CD14-positive monocyte (primary cell): ENCODE data around the gene STARD7. TPM values are rescaled to one million over a fixed set of nuclear protein-coding genes. Genes with fewer than 3 reads are reported as not detected.

Experiments used
- DNase-seq, 3 donors: peaks; one replicate each; pipeline ENCODE4 v3.0.0-alpha.2; 2011 to 2022
- H2AFZ ChIP-seq: 2 replicates; pipeline ENCODE4 v1.6.0; 2012; ENCODE audit warnings: mild to moderate bottlenecking, low read depth, low read length, inconsistent platforms; ENCODE audit not compliant: insufficient read depth, poor library complexity, severe bottlenecking
- H3K27ac ChIP-seq, 2 donors: 1 replicate in 1 of 2; 2 replicates in 1 of 2; pipeline ENCODE4 v1.5.1; 2012 to 2013; ENCODE audit warnings: low read length in 2 of 2, control low read depth in 1 of 2, inconsistent platforms in 1 of 2, low read depth in 1 of 2, mild to moderate bottlenecking in 1 of 2
- H3K27me3 ChIP-seq, 2 donors: one replicate each; pipeline versions ENCODE4 v1.6.0 to v1.6.1; 2011 to 2013; ENCODE audit warnings: low read length in 2 of 2; ENCODE audit not compliant: control insufficient read depth in 2 of 2, insufficient read depth in 2 of 2
- H3K36me3 ChIP-seq, 2 donors: replicated peaks in 1 of 2; 1 replicate in 1 of 2; 2 replicates in 1 of 2; pipeline versions ENCODE4 v1.5.1 to v1.6.1; 2012 to 2013; ENCODE audit warnings: low read length in 2 of 2, control low read depth in 1 of 2, inconsistent platforms in 1 of 2, mild to moderate bottlenecking in 1 of 2; ENCODE audit not compliant: insufficient read depth in 2 of 2, control insufficient read depth in 1 of 2
- H3K4me1 ChIP-seq, 2 donors: 1 replicate in 1 of 2; 2 replicates in 1 of 2; pipeline versions ENCODE4 v1.5.1 to v1.6.1; 2012 to 2013; ENCODE audit warnings: low read length in 2 of 2, control low read depth in 1 of 2, inconsistent platforms in 1 of 2, mild to moderate bottlenecking in 1 of 2, moderate library complexity in 1 of 2; ENCODE audit not compliant: insufficient read depth in 2 of 2, control insufficient read depth in 1 of 2
- H3K4me2 ChIP-seq: replicated peaks from 2 replicates; pipeline ENCODE3; 2012; ENCODE audit warnings: low read length, moderate library complexity, mild to moderate bottlenecking; ENCODE audit not compliant: poor library complexity, severe bottlenecking; ENCODE audit errors: extremely low read depth
- H3K4me3 ChIP-seq, 3 experiments: fragments of 200-600 bp in 1 of 3; sonication (generic) in 1 of 3; replicated peaks in 1 of 3; 1 replicate in 2 of 3; 2 replicates in 1 of 3; pipeline ENCODE4 v1.5.1; 2011 to 2013; ENCODE audit warnings: low read length in 3 of 3, mild to moderate bottlenecking in 3 of 3, control low read depth in 2 of 3, low read depth in 2 of 3, inconsistent platforms in 1 of 3, moderate library complexity in 1 of 3
- H3K79me2 ChIP-seq: 2 replicates; pipeline ENCODE4 v1.6.0; 2012; ENCODE audit warnings: mild to moderate bottlenecking, control low read depth, inconsistent platforms, low read length, moderate library complexity; ENCODE audit not compliant: insufficient read depth
- H3K9ac ChIP-seq: 2 replicates; pipeline ENCODE4 v1.6.0; 2017; ENCODE audit warnings: low read length, mild to moderate bottlenecking; ENCODE audit not compliant: insufficient read depth, poor library complexity, severe bottlenecking
- H3K9me3 ChIP-seq, 2 donors: replicated peaks in 1 of 2; 1 replicate in 1 of 2; 2 replicates in 1 of 2; pipeline versions ENCODE4 v1.5.1 to v1.6.1; 2012 to 2013; ENCODE audit warnings: low read length in 2 of 2, control low read depth in 1 of 2; ENCODE audit not compliant: control insufficient read depth in 1 of 2, insufficient read depth in 1 of 2
- H4K20me1 ChIP-seq: 2 replicates; pipeline ENCODE4 v1.6.0; 2012; ENCODE audit warnings: mild to moderate bottlenecking, low read length, control low read depth, moderate library complexity; ENCODE audit not compliant: insufficient read depth
- H3K27ac Mint-ChIP-seq, 7 donors: one replicate each; pipeline ENCODE4 v1.8.0; 2020; ENCODE audit warnings: mild to moderate bottlenecking in 7 of 7, mixed read lengths in 7 of 7, moderate library complexity in 6 of 7, inconsistent platforms in 2 of 7
- H3K27me3 Mint-ChIP-seq, 3 donors: one replicate each; pipeline ENCODE4 v1.8.0; 2021 to 2022; ENCODE audit warnings: low read depth in 3 of 3, mild to moderate bottlenecking in 3 of 3, mixed read lengths in 3 of 3, moderate library complexity in 3 of 3, inconsistent platforms in 1 of 3
- H3K36me3 Mint-ChIP-seq, 2 donors: one replicate each; pipeline ENCODE4 v1.8.0; 2020; ENCODE audit warnings: mixed read lengths in 2 of 2, inconsistent platforms in 1 of 2, mild to moderate bottlenecking in 1 of 2
- H3K4me1 Mint-ChIP-seq: one replicate; pipeline ENCODE4 v1.8.0; 2020; ENCODE audit warnings: mild to moderate bottlenecking, mixed read lengths
- H3K4me3 Mint-ChIP-seq, 2 donors: one replicate each; pipeline ENCODE4 v1.8.0; 2020; ENCODE audit warnings: mild to moderate bottlenecking in 2 of 2, mixed read lengths in 2 of 2, moderate library complexity in 1 of 2
- H3K9me3 Mint-ChIP-seq, 7 donors: one replicate each; pipeline ENCODE4 v1.8.0; 2020 to 2022; ENCODE audit warnings: mixed read lengths in 7 of 7, mild to moderate bottlenecking in 6 of 7, moderate library complexity in 6 of 7, inconsistent platforms in 2 of 7
- WGBS: methylation state at CpG from one replicate; pipeline ENCODE4 v1.1.5; 2013; ENCODE audit warnings: missing lambda C conversion rate; ENCODE audit not compliant: insufficient coverage; 5-methylcytosine and 5-hydroxymethylcytosine counted together
- intact Hi-C, 2 donors: fragments of 100-400 bp; cut with micrococcal nuclease; formaldehyde crosslinking; loops; one replicate each; pipeline versions ENCODE4 v1.15.0 to v1.15.1; 2023
- polyA plus RNA-seq, 3 donors: library from polyadenylated mRNA; depleted of rRNA in 1 of 3; unstranded in 2 of 3; stranded (reverse) in 1 of 3; fragments of 300-500 nt in 2 of 3; fragments of >200 nt in 1 of 3; fragmentation: Illumina TruSeq in 2 of 3; gene quantifications; 1 replicate in 2 of 3; 2 replicates in 1 of 3; pipeline ENCODE4 v1.2.3, GENCODE V29; 2012 to 2021
- TF ChIP-seq, protein P1 (sequence below): fragments of 200-600 bp; IDR thresholded peaks from one replicate; pipeline ENCODE4 v1.8.0; 2022; ENCODE audit warnings: antibody characterized with exemption, mild to moderate bottlenecking

The STARD7 gene
- polyA plus RNA-seq, 3 donors: 38.0 to 179 (median 172) TPM

GRCh38 chr2:96213379-96213778 lies 4.8 kb upstream of the STARD7 start:
- H3K4me3 Mint-ChIP-seq: no peak overlapping the region
- Histone ChIP-seq H3K4me2 (no peak overlapping the region), H3K27ac (no peak overlapping the region), H3K36me3 (no peaks in the 10 kb centered on the region), H2AFZ (no peak overlapping the region), H3K4me1 (peaks cover 29 to 30% of the 10 kb centered on the region in 2 donors), H3K9ac (no peak overlapping the region), H3K27me3 (no peaks in the 10 kb centered on the region), H4K20me1 (no peaks in the 10 kb centered on the region), H3K9me3 (no peaks in the 10 kb centered on the region), H3K79me2 (peaks cover 63% of the 10 kb centered on the region), H3K4me3 (no peak overlapping the region)
- H3K27me3 Mint-ChIP-seq: no peaks in the 10 kb centered on the region
- peak overlapping the region in 3 of 7 donors; percentile 38 to 73 (median 64) for H3K27ac Mint-ChIP-seq
- 90% methylated on average over 4 of the region's 12 CpGs for WGBS
- TF ChIP-seq, protein P1, sequence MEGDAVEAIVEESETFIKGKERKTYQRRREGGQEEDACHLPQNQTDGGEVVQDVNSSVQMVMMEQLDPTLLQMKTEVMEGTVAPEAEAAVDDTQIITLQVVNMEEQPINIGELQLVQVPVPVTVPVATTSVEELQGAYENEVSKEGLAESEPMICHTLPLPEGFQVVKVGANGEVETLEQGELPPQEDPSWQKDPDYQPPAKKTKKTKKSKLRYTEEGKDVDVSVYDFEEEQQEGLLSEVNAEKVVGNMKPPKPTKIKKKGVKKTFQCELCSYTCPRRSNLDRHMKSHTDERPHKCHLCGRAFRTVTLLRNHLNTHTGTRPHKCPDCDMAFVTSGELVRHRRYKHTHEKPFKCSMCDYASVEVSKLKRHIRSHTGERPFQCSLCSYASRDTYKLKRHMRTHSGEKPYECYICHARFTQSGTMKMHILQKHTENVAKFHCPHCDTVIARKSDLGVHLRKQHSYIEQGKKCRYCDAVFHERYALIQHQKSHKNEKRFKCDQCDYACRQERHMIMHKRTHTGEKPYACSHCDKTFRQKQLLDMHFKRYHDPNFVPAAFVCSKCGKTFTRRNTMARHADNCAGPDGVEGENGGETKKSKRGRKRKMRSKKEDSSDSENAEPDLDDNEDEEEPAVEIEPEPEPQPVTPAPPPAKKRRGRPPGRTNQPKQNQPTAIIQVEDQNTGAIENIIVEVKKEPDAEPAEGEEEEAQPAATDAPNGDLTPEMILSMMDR: peak; percentile 6
- intact Hi-C loops: no loop called here
- H3K4me1 Mint-ChIP-seq: peaks cover 36% of the 10 kb centered on the region
- no peak for DNase-seq
- H3K36me3 Mint-ChIP-seq: peaks cover 13 to 30% of the 10 kb centered on the region in 2 donors
- H3K9me3 Mint-ChIP-seq: no peaks in the 10 kb centered on the region

GRCh38 chr2:96212339-96212738 lies 3.7 kb upstream of the STARD7 start:
- Histone ChIP-seq H3K4me3 (no peak overlapping the region), H3K9ac (no peak overlapping the region), H3K4me1 (peaks cover 29 to 30% of the 10 kb centered on the region in 2 donors), H2AFZ (no peak overlapping the region), H3K27me3 (no peaks in the 10 kb centered on the region), H4K20me1 (peaks cover 7% of the 10 kb centered on the region), H3K79me2 (peaks cover 66% of the 10 kb centered on the region), H3K9me3 (no peaks in the 10 kb centered on the region), H3K36me3 (no peaks in the 10 kb centered on the region), H3K27ac (no peak overlapping the region), H3K4me2 (no peak overlapping the region)
- no peak overlapping the region for H3K4me3 Mint-ChIP-seq
- no peak for DNase-seq
- TF ChIP-seq, protein P1: no peak
- no peaks in the 10 kb centered on the region for H3K9me3 Mint-ChIP-seq
- H3K27me3 Mint-ChIP-seq: no peaks in the 10 kb centered on the region
- peaks cover 12 to 30% of the 10 kb centered on the region in 2 donors for H3K36me3 Mint-ChIP-seq
- intact Hi-C loops: no loop called here
- peaks cover 31% of the 10 kb centered on the region for H3K4me1 Mint-ChIP-seq
- 92% methylated on average over 2 of the region's 4 CpGs for WGBS
- H3K27ac Mint-ChIP-seq: no peak overlapping the region
